Keratinocyte (primary cell): ENCODE measurements around the gene GPR65. TPM values are rescaled to one million over a fixed set of nuclear protein-coding genes. Genes with fewer than 3 reads are reported as not detected.

Experiments used
- DNase-seq: peaks from one replicate; pipeline ENCODE4 v3.0.0-alpha.2; 2011; ENCODE audit warnings: low read depth, missing footprints, low spot score
- FAIRE-seq: peaks from 2 replicates; lab custom pipeline; 2011; peaks lifted over from hg19 to GRCh38; lab: Jason Lieb, UNC
- H2AFZ ChIP-seq: 2 replicates; pipeline ENCODE4 v1.6.0; 2012; ENCODE audit warnings: low read length, control low read depth, inconsistent platforms; ENCODE audit not compliant: control insufficient read depth
- H3K27ac ChIP-seq: 2 replicates; pipeline ENCODE4 v1.5.1; 2011; ENCODE audit warnings: low read length; ENCODE audit not compliant: control insufficient read depth, insufficient read depth
- H3K27me3 ChIP-seq: 3 replicates; pipeline ENCODE4 v1.6.0; 2011; ENCODE audit warnings: low read length; ENCODE audit not compliant: control insufficient read depth, insufficient read depth; ENCODE audit errors: extremely low read depth
- H3K36me3 ChIP-seq, 2 experiments: 2 replicates in 1 of 2; 3 replicates in 1 of 2; pipeline ENCODE4 v1.5.1; 2011; ENCODE audit warnings: low read length in 2 of 2, mild to moderate bottlenecking in 1 of 2; ENCODE audit not compliant: control insufficient read depth in 2 of 2, insufficient read depth in 2 of 2; ENCODE audit errors: extremely low read depth in 1 of 2
- H3K4me1 ChIP-seq: 3 replicates; pipeline ENCODE4 v1.5.1; 2011; ENCODE audit warnings: low read length; ENCODE audit not compliant: control insufficient read depth, insufficient read depth; ENCODE audit errors: extremely low read depth
- H3K4me2 ChIP-seq: 3 replicates; pipeline ENCODE4 v1.6.0; 2011; ENCODE audit warnings: low read depth, low read length; ENCODE audit not compliant: control insufficient read depth, insufficient read depth; ENCODE audit errors: extremely low read depth
- H3K4me3 ChIP-seq, 3 experiments: fragments of 200-600 bp in 1 of 3; sonication (generic) in 1 of 3; 2 replicates in 2 of 3; 3 replicates in 1 of 3; pipeline ENCODE4 v1.5.1; 2011 to 2016; ENCODE audit warnings: low read length in 3 of 3, mild to moderate bottlenecking in 3 of 3, control low read depth in 2 of 3, inconsistent platforms in 1 of 3, low read depth in 1 of 3, mixed read lengths in 1 of 3, mixed run types in 1 of 3, moderate library complexity in 1 of 3; ENCODE audit not compliant: control insufficient read depth in 2 of 3, insufficient read depth in 2 of 3; ENCODE audit errors: extremely low read depth in 1 of 3
- H3K79me2 ChIP-seq: 2 replicates; pipeline ENCODE4 v1.6.0; 2012; ENCODE audit warnings: low read length; ENCODE audit not compliant: control insufficient read depth, insufficient read depth
- H3K9ac ChIP-seq: 3 replicates; pipeline ENCODE4 v1.6.0; 2011; ENCODE audit warnings: low read length; ENCODE audit not compliant: control insufficient read depth, insufficient read depth; ENCODE audit errors: extremely low read depth
- H3K9me1 ChIP-seq: 3 replicates; pipeline ENCODE4 v1.6.0; 2011; ENCODE audit warnings: low read length; ENCODE audit not compliant: control insufficient read depth, insufficient read depth; ENCODE audit errors: extremely low read depth
- H3K9me3 ChIP-seq: 2 replicates; pipeline ENCODE4 v1.5.1; 2012; ENCODE audit warnings: low read depth, low read length; ENCODE audit not compliant: control insufficient read depth
- H4K20me1 ChIP-seq: 3 replicates; pipeline ENCODE4 v1.6.0; 2011; ENCODE audit warnings: low read length; ENCODE audit not compliant: control insufficient read depth, insufficient read depth; ENCODE audit errors: extremely low read depth
- CTCF ChIP-seq, 3 experiments: IDR thresholded peaks in 1 of 3; conservative IDR thresholded peaks in 1 of 3; optimal IDR thresholded peaks in 1 of 3; 2 replicates in 2 of 3; 3 replicates in 1 of 3; pipeline versions ENCODE3 to v1.5.1; 2011; ENCODE audit warnings: low read length in 3 of 3, mild to moderate bottlenecking in 3 of 3, moderate library complexity in 2 of 3, control low read depth in 1 of 3, inconsistent platforms in 1 of 3; ENCODE audit not compliant: insufficient read depth in 2 of 3; ENCODE audit errors: extremely low read depth in 1 of 3
- EZH2 ChIP-seq: IDR thresholded peaks from one replicate; pipeline ENCODE4 v1.6.1; 2012; ENCODE audit warnings: inconsistent platforms, mild to moderate bottlenecking, low read length, moderate library complexity
- dilution Hi-C: fragments of 300-500 bp; cut with MboI; formaldehyde crosslinking; loops from one replicate; pipeline ENCODE4 v1.7.0; 2020; ENCODE audit warnings: low sequenced_read_pairs; ENCODE audit not compliant: extremely low pct_ligation_motif_present
- polyA plus RNA-seq, 5 experiments: library from polyadenylated mRNA; depleted of rRNA in 3 of 5; stranded (reverse) in 3 of 5; stranded (forward) in 1 of 5; unstranded in 1 of 5; fragments of >200 nt; gene quantifications; 1 replicate in 1 of 5; 2 replicates in 3 of 5; 3 replicates in 1 of 5; pipeline versions ENCODE4 v1.2.1 to v1.2.3, GENCODE V29; 2011 to 2012; ENCODE audit warnings: missing spikeins in 2 of 5, low read depth in 1 of 5, low replicate concordance in 1 of 5

Gene GPR65
- polyA plus RNA-seq, 1 donor (not counting 4 experiments of a cell fraction or from before 2014, with no cell fraction given), result not detected

- Histone ChIP-seq H3K27ac (no peak overlapping the region), H4K20me1 (no peaks in the 10 kb centered on the region), H3K36me3 (no peaks in the 10 kb centered on the region), H3K27me3 (no peaks in the 10 kb centered on the region), H3K9ac (no peak overlapping the region), H3K9me1 (no peaks in the 10 kb centered on the region), H3K4me3 (no peak overlapping the region), H3K9me3 (no peaks in the 10 kb centered on the region), H3K4me1 (peaks cover 5% of the 10 kb centered on the region), H2AFZ (no peak overlapping the region), H3K4me2 (no peak overlapping the region), H3K79me2 (no peaks in the 10 kb centered on the region)
- dilution Hi-C loops, result no loop called here
- TF ChIP-seq CTCF (optimal IDR thresholded peaks at IDR 0.05 in 1 of 3, IDR thresholded peaks at IDR 0.05 in 1 of 3, conservative IDR thresholded peaks at IDR 0.05 in 1 of 3; ENCODE audit: extremely low read depth in 1 of 3, insufficient read depth in 2 of 3, low read length in 3 of 3) (no peak), EZH2 (no peak)
- FAIRE-seq (no peak), DNase-seq (no peak)
These were observed 8.7 kb upstream of the GPR65 start for GRCh38 chr14:87996291-87996592.

- dilution Hi-C loops, result no loop called here
- no peak for DNase-seq
- H3K79me2 ChIP-seq, result no peaks in the 10 kb centered on the region
- no peak for FAIRE-seq
- H3K4me1 ChIP-seq, result peaks cover 2% of the 10 kb centered on the region
- no peaks in the 10 kb centered on the region for H3K9me3 ChIP-seq
- no peak overlapping the region for H3K27ac ChIP-seq
- no peak overlapping the region for H3K4me3 ChIP-seq
- no peak overlapping the region for H3K9ac ChIP-seq
- H4K20me1 ChIP-seq, result no peaks in the 10 kb centered on the region
- no peak overlapping the region for H2AFZ ChIP-seq
- no peak for TF ChIP-seq CTCF (optimal IDR thresholded peaks at IDR 0.05 in 1 of 3, IDR thresholded peaks at IDR 0.05 in 1 of 3, conservative IDR thresholded peaks at IDR 0.05 in 1 of 3; ENCODE audit: extremely low read depth in 1 of 3, insufficient read depth in 2 of 3, low read length in 3 of 3)
- no peak for TF ChIP-seq EZH2
- H3K27me3 ChIP-seq, result no peaks in the 10 kb centered on the region
- no peaks in the 10 kb centered on the region for H3K9me1 ChIP-seq
- no peak overlapping the region for H3K4me2 ChIP-seq
- H3K36me3 ChIP-seq, result no peaks in the 10 kb centered on the region
These were observed 6.5 kb upstream of the GPR65 start for GRCh38 chr14:87998482-87998881.
